Measurements from ENCODE around the gene PPP2R2B.
"Not testable (repeated sequence)": the region's sequence is repeated elsewhere in the genome, so short reads cannot be mapped to it uniquely, and the experiment has no call there.

The PPP2R2B gene

GRCh38 chr5:146565764-146566367 lies 312.7 kb downstream of the PPP2R2B start:
- in situ Hi-C loops (cut with MboI; ENCODE audit: low sequenced_read_pairs), result no loop called here

- in situ Hi-C loops (cut with MboI; ENCODE audit: low sequenced_read_pairs), result no loop called here
These were observed 314.4 kb downstream of the PPP2R2B start for GRCh38 chr5:146564007-146564762.

DNA sequence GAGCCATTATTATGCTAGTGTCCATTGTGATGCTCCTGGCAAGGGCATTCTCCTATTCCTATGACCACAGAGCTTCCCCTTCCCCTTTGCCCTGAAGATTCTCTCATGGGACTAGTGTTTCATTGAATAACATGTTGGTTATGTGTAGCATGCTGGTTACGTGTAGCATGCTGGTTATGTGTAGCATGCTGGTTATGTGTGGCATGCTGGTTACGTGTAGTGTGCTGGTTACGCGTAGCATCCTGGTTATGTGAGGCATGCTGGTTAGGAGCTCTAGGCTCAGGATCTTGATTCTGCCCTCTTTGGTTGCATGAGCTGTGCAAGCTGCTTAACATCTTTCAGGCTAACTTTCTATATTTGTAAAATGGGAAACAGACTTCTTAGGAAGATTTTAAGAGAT lies 316.1 kb downstream of the PPP2R2B start:
- in situ Hi-C loops (cut with MboI; ENCODE audit: low sequenced_read_pairs), result no loop called here

- in situ Hi-C loops (cut with MboI; ENCODE audit: low sequenced_read_pairs), result no loop called here
These were observed 316.8 kb downstream of the PPP2R2B start for GRCh38 chr5:146561711-146562110.

DNA sequence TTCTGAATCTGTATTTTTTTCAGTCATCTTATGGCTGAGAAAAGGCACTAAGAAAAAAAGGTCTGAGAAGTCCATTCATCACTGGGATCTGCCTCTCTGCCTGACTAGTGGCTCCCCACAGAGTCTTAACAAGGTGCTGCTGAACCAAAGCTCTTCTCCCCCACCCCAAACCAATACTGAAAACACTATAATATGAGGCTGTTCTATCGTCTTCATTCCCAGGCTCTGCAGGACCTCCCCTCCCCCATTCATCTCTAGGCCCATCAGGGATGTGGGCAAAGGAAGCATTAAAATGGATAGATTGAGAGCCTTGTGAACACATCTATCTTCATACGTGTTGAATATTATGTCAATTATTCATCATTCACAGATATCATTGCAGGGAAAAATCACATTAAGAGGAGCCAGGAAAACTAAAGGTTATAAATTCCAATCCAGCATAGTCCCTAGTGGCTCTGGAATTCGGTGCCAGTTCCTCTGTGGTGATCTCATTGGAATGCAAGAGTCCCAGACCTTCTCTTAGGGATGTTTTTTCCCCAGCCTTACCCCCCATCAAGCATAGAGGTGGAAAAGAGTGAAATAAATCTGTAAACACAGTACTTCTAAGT lies 318.2 kb downstream of the PPP2R2B start:
- in situ Hi-C loops (cut with MboI; ENCODE audit: low sequenced_read_pairs), result no loop called here

GRCh38 chr5:146556884-146557283 lies 321.7 kb downstream of the PPP2R2B start:
- in situ Hi-C loops (cut with MboI; ENCODE audit: low sequenced_read_pairs), result not testable (repeated sequence)

DNA sequence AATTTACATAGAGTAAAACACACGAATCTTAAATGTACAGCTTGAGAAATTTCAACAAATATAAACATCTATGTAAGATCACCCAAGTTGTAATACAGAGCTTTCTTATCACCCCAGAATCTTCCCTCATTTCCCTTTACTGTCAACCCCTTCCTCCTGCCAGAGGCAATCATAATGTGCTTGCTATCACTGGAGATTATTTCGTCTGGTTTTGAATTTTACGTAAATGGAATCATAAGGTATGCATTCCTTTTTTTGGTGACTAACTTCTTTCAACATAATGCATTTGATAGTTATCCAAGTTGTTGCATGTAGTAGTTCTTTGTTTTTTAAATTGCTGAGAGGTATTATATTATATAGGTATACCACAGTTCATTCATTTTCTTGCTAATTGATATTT lies 325.1 kb downstream of the PPP2R2B start:
- in situ Hi-C loops (cut with MboI; ENCODE audit: low sequenced_read_pairs), result no loop called here

GRCh38 chr5:146549615-146550014 lies 328.9 kb downstream of the PPP2R2B start:
- in situ Hi-C loops (cut with MboI; ENCODE audit: low sequenced_read_pairs), result loop anchor here (25.0 kb wide), 2 partner anchors 413 to 638 kb away; no protein-coding TSS in a partner anchor

DNA sequence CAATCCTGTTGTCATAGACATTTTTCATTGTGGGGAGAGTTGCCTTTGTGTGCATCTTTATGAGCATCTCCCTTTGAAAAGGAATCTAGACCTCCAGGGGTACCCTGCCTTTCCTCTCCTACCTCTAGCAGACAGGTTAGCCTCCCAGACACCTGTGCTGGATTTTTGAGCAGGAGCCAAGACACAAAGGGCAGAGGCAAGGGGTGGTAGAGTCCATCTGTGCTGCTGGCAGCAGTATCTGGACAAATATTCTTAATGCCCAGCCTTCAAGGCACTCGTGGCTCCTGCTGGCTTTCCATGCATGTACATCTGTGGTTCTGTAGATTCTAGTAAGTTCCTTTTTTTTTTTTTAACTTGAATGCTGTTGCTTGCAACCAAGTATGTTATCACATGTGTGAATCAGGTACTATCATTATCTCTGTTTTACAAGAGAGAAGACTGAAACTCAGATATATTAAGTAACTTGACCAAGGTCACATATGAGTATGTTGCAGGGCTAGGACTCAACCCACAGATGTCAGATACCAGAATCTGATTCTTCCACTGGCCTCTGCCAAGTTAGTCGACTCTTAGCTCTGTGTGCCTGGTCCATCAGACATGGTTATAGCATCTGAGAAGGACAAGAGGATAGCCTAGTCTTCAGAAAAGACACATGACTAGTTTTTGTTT lies 329.6 kb downstream of the PPP2R2B start:
- in situ Hi-C loops (cut with MboI; ENCODE audit: low sequenced_read_pairs), result loop anchor here (25.0 kb wide), 2 partner anchors 413 to 638 kb away; no protein-coding TSS in a partner anchor

GRCh38 chr5:146544232-146544631 lies 334.3 kb downstream of the PPP2R2B start:
- in situ Hi-C loops (cut with MboI; ENCODE audit: low sequenced_read_pairs), result loop anchor here (25.0 kb wide), 2 partner anchors 418 to 643 kb away; no protein-coding TSS in a partner anchor

DNA sequence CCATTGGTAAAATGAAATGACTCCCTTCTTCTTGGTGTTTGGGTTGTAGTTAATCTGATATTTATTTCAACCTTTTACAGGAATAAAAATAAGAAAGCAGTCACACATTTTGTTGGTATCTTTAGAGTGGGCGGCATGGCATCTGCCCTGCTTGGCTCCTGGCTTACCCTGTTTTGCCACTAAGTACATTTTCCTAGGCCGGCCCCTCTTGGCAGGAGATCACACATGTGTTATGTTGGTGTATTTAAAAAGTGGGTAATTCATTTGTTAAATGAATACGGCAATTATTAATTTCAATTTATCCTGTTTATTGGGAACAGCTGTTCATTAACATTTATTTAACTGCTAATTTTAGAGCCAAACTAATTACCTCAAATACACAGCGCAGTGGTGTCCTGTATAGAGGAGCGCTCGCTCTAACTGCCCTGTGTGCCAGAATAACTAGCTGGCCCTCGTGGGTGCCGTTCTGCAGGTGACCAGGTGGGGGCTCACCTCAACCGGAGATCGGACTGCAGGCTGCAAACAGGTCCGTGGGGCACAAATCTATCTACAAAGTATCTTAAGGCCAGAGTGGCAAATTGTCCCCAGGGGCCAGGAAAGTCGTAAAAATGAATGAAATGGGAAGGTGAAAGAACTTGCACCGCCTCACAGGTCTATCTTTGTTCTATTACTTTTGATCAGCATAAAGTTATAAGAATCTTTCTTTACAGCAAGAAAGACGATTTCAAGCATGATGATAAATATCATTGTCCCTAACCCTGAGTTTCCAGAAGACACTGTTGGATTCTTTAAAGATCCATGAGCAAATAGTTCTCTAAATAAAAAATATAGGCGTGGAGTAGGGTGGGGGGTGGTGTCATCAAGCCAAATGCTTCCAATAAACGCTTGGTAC lies 336.4 kb downstream of the PPP2R2B start:
- in situ Hi-C loops (cut with MboI; ENCODE audit: low sequenced_read_pairs), result loop anchor here (25.0 kb wide), 2 partner anchors 420 to 645 kb away; no protein-coding TSS in a partner anchor

- in situ Hi-C loops (cut with MboI; ENCODE audit: low sequenced_read_pairs), result loop anchor here (25.0 kb wide), 2 partner anchors 422 to 647 kb away; no protein-coding TSS in a partner anchor
These were observed 338.1 kb downstream of the PPP2R2B start for GRCh38 chr5:146540414-146540813.

- in situ Hi-C loops (cut with MboI; ENCODE audit: low sequenced_read_pairs), result loop anchor here (25.0 kb wide), 2 partner anchors 422 to 647 kb away; no protein-coding TSS in a partner anchor
These were observed 338.6 kb downstream of the PPP2R2B start for GRCh38 chr5:146539973-146540372.

GRCh38 chr5:146538432-146538831 lies 340.1 kb downstream of the PPP2R2B start:
- in situ Hi-C loops (cut with MboI; ENCODE audit: low sequenced_read_pairs), result loop anchor here (25.0 kb wide), 2 partner anchors 424 to 649 kb away; no protein-coding TSS in a partner anchor

DNA sequence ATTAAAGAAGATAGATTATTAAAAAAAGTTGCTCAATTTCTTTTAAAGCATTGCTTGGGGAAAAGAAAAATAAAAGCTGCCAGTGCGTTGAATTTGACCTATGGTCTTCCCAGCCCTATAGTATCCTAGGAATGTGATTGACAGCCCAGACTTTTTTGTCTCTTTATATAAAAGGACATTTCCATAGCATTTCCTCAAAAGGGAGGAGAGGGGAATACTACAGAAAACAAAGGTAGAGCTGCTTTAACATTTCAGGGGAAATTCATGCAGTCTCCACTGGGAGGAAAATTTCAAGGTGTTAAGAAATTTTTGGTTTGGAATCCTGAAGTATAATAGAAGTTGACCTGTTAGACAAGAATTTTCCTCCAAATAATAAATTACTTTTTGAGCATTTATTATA lies 344.7 kb downstream of the PPP2R2B start:
- in situ Hi-C loops (cut with MboI; ENCODE audit: low sequenced_read_pairs), result loop anchor here (25.0 kb wide), 2 partner anchors 428 to 653 kb away; no protein-coding TSS in a partner anchor

GRCh38 chr5:146533260-146533857 lies 345.2 kb downstream of the PPP2R2B start:
- in situ Hi-C loops (cut with MboI; ENCODE audit: low sequenced_read_pairs), result loop anchor here (25.0 kb wide), 2 partner anchors 429 to 654 kb away; no protein-coding TSS in a partner anchor
